Measurements from ENCODE around the gene SULT1E1. TPM values are rescaled to one million over a fixed set of nuclear protein-coding genes. Genes with fewer than 3 reads are reported as not detected.

SULT1E1 gene
- total RNA-seq, 4 donors from 2014 or later: not detected

DNA sequence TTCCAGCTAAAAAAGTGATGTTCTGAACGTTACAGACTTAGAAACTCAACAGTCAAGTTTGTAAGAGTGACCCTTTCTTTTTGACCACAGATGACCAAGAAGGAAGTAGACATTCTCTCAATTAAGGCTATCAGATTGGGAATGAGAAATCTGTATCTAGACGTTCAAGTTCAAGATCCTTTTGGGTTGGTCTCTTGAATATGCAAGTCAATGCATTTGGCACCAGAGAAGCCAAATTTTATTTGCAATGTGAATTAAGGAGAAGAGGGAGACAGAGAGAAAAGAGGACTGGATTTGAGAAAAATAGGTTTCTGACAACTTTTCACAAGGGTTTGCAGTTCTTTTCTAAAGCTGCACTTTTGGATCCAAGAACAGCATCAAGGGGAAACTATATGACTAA is 17.5 kb upstream of the SULT1E1 start:
- H3K36me3 ChIP-seq: no peaks in the 10 kb centered on the region
- intact Hi-C loops (cut with DNase I): no loop called here
- TF ChIP-seq POLR2A (IDR thresholded peaks at IDR 0.05): no peak
- TF ChIP-seq, protein P1, sequence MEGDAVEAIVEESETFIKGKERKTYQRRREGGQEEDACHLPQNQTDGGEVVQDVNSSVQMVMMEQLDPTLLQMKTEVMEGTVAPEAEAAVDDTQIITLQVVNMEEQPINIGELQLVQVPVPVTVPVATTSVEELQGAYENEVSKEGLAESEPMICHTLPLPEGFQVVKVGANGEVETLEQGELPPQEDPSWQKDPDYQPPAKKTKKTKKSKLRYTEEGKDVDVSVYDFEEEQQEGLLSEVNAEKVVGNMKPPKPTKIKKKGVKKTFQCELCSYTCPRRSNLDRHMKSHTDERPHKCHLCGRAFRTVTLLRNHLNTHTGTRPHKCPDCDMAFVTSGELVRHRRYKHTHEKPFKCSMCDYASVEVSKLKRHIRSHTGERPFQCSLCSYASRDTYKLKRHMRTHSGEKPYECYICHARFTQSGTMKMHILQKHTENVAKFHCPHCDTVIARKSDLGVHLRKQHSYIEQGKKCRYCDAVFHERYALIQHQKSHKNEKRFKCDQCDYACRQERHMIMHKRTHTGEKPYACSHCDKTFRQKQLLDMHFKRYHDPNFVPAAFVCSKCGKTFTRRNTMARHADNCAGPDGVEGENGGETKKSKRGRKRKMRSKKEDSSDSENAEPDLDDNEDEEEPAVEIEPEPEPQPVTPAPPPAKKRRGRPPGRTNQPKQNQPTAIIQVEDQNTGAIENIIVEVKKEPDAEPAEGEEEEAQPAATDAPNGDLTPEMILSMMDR (IDR thresholded peaks at IDR 0.05): no peak
- no peak for DNase-seq
- H3K4me1 ChIP-seq: no peaks in the 10 kb centered on the region
- H3K27me3 ChIP-seq: no peaks in the 10 kb centered on the region
- H3K4me3 ChIP-seq (replicated peaks in 1 of 3): no peak overlapping the region
- no peaks in the 10 kb centered on the region for H3K9me3 ChIP-seq
- no peak overlapping the region for H3K27ac ChIP-seq
- 50 to 67% methylated on average over 2 of the region's 2 CpGs for WGBS, 2 donors

DNA sequence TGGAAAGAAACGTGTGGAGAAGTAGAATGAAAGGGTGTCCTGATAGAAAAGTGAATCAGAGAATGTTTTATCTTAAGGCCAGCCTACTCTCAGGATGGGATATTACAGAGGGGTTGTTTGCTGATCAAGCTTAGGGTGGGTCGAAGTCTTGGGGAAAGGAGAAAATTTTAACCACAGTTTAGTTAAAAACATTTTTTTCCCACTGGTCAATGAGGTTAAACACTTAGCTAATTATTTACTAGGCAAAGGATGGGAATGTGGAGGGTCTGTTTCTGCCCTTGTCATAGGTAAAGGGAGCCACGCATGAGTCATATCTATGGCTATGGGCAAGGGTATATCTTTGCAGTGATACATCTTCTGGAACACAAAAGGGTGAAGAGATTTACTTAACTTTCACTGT is 16.1 kb upstream of the SULT1E1 start:
- Histone ChIP-seq H3K27me3 (no peaks in the 10 kb centered on the region), H3K4me3 (replicated peaks in 1 of 3) (no peak overlapping the region), H3K27ac (no peak overlapping the region), H3K4me1 (no peaks in the 10 kb centered on the region), H3K9me3 (no peaks in the 10 kb centered on the region), H3K36me3 (no peaks in the 10 kb centered on the region)
- DNase-seq: no peak
- 75 to 85% methylated on average over 3 of the region's 3 CpGs for WGBS, 2 donors
- intact Hi-C loops (cut with DNase I): no loop called here
- TF ChIP-seq POLR2A (IDR thresholded peaks at IDR 0.05): no peak
- TF ChIP-seq, protein P1 (IDR thresholded peaks at IDR 0.05): no peak

GRCh38 chr4:69875576-69875975 is 15.6 kb upstream of the SULT1E1 start:
- Histone ChIP-seq H3K9me3 (no peaks in the 10 kb centered on the region), H3K36me3 (no peaks in the 10 kb centered on the region), H3K4me3 (replicated peaks in 1 of 3) (no peak overlapping the region), H3K27ac (no peak overlapping the region), H3K27me3 (no peaks in the 10 kb centered on the region), H3K4me1 (no peaks in the 10 kb centered on the region)
- WGBS, 2 donors: 71 to 83% methylated on average over 2 of the region's 2 CpGs
- intact Hi-C loops (cut with DNase I): no loop called here
- DNase-seq: no peak
- TF ChIP-seq POLR2A (IDR thresholded peaks at IDR 0.05): no peak
- TF ChIP-seq, protein P1 (IDR thresholded peaks at IDR 0.05): no peak

- Histone ChIP-seq H3K27me3 (no peaks in the 10 kb centered on the region), H3K4me1 (no peaks in the 10 kb centered on the region), H3K27ac (no peak overlapping the region), H3K9me3 (no peaks in the 10 kb centered on the region), H3K4me3 (replicated peaks in 1 of 3) (no peak overlapping the region), H3K36me3 (no peaks in the 10 kb centered on the region)
- intact Hi-C loops (cut with DNase I): no loop called here
- no peak for DNase-seq
- TF ChIP-seq POLR2A (IDR thresholded peaks at IDR 0.05): no peak
- TF ChIP-seq, protein P1 (IDR thresholded peaks at IDR 0.05): no peak
These were observed 14.6 kb upstream of the SULT1E1 start for GRCh38 chr4:69874507-69874906.

GRCh38 chr4:69861756-69862155 is 1.8 kb upstream of the SULT1E1 start:
- Histone ChIP-seq H3K27me3 (no peaks in the 10 kb centered on the region), H3K4me3 (replicated peaks in 1 of 3) (no peak overlapping the region), H3K27ac (no peak overlapping the region), H3K36me3 (no peaks in the 10 kb centered on the region), H3K4me1 (peaks cover 3 to 6% of the 10 kb centered on the region in 2 donors), H3K9me3 (no peaks in the 10 kb centered on the region)
- intact Hi-C loops (cut with DNase I): no loop called here
- DNase-seq: no peak
- WGBS, 2 donors: 71 to 74% methylated on average over 1 of the region's 1 CpG
- no peak for TF ChIP-seq POLR2A (IDR thresholded peaks at IDR 0.05)
- TF ChIP-seq, protein P1 (IDR thresholded peaks at IDR 0.05): no peak
